HL-60/S4 treated with retinoic acid at 250 ng/mL for 4 days and 3 days (cell line): ENCODE measurements around the gene AIFM1.

Source experiments
- in situ Hi-C: fragments of 300-500 bp; cut with MboI; formaldehyde crosslinking; loops from 2 replicates; pipeline ENCODE4 v1.7.0; 2022; ENCODE audit warnings: low sequenced_read_pairs

AIFM1 gene

GRCh38 chrX:130171446-130172126 is 5.9 kb upstream of the AIFM1 start, which contains the start of gene RAB33A:
Gene RAB33A, plus strand, starts transcription at chrX:130171962. Its CDS starts 101 bp downstream, at chrX:130172063.
- in situ Hi-C loops, result no loop called here

DNA sequence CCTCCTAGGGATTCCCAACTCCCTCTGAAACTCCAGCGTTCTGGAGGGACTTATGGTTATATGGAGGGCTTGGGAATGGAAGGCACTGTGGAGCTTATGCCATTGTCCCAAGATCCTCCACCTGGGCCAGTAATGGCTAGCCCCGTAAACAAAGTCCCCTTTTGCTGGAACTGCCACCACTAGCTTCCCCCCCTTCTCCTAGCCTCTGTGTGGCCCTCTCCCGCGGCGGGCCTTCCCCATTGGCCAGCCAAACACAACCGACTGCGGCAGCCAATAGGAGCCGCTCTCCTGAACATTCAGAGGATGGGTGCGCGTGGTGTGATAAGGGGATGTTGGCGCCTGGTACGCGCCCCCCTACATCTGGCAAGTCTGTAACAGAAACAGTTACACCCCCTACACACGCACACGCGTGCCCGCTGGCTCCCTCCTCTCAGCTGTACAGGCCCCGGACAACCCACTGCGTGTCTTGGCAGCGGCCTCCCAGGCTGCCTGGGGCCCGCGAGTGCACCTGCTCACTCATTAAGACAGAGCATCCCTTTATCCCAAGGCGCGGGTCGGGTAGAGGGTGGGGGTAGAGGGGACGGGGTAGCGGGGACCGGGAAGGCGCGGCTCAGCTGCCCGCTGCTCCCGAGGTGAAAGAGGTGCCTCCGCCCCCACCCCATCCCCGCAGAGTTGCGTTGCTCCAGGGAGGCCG is 5.3 kb upstream of the AIFM1 start:
- in situ Hi-C loops, result no loop called here

DNA sequence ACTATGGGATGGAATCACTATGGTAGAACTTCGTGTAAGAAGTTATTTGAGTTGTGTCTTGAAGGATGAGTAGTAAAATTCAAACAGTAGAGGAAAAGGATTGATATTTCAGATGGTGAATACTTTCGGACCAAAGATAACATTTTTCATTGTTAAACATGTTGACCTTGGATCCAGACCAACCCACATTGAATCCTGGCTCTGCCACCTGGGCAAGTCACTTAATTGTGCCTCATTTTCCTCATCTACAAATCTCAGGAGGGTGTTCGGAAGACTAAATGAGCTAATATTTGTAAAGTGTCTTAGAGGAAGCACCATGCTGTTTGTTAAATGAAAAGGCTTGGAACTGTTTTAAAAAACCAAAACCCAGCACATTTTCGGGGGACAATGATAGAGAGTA is 1.4 kb upstream of the AIFM1 start:
- in situ Hi-C loops, result no loop called here

- in situ Hi-C loops, result no loop called here
These were observed 799 bp upstream of the AIFM1 start for GRCh38 chrX:130166503-130166777.

DNA sequence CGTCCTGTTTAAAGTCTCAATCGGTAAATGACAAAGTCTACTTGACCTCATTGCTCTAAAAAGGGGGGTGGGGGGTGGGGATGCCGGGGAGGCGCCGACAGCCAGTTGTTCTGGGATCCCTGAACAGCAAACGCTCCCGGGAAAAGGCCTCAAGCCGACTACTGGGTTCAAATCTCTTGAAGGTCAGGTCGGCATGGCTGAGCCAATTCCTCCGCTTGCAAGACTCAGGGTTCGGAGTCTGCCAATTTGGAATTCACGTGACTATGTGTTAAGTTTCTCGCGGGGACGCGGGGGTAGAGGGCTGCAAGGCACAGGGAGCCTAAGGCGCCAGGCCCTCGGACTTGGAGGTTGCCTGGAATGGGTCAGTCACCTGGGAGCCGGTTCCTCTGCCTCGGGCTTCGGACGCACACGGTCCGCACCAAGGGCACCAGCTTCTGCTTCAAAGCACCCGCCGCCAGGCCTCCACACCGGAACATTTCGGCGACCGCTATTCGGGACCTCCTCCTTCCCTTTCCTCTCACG is 399 bp downstream of the AIFM1 start:
- in situ Hi-C loops, result no loop called here

DNA sequence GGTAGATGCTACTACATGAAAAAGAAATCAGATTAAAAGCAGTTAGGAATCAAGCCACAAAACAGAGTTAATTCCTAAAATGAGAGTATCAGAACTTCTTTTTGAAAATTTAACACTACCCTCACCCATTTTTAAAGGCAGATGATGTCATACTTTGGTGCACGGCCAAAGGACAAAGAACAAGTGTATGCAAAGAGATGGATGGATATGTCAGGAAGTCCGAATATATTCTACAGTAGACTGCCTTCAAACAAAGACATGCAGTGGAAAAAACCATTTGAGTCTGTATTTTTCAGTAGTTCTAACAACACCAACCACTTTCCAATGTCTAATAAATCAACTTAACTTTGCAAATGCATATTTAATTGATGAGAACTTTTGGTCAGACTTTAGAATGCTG is 2.2 kb downstream of the AIFM1 start:
- in situ Hi-C loops, result no loop called here

DNA sequence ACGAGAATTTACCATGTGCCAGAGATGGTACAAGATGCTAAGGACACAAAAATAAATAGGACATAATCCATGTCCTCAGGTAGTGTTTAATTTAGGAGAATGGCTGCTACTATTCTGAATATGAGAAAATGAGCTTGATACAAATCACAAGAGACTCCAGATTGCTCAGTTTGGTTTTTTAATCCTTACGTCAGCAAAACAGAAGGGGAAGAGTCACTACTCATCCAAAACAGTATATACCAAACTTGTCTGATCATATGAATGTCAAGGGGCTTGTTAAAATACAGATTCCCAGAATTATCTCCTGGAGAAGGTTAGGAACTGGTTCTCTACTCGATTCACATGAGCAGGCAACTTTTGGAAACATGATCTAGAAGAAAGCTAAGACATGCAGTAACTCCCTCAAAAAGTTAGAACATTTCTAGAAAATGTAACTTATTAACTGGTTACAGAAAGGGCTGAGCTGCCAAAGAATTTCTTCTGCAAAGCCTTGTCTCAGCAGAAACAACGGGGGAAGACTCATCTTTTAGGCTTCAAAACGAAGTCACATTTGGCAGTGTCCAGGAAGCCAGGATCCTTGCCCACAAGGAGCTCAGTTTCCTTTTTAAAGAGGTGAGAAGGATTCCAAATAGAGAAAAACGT is 3.4 kb downstream of the AIFM1 start:
- in situ Hi-C loops, result no loop called here

- in situ Hi-C loops, result no loop called here
These were observed 5.9 kb downstream of the AIFM1 start for GRCh38 chrX:130159776-130160175.

DNA sequence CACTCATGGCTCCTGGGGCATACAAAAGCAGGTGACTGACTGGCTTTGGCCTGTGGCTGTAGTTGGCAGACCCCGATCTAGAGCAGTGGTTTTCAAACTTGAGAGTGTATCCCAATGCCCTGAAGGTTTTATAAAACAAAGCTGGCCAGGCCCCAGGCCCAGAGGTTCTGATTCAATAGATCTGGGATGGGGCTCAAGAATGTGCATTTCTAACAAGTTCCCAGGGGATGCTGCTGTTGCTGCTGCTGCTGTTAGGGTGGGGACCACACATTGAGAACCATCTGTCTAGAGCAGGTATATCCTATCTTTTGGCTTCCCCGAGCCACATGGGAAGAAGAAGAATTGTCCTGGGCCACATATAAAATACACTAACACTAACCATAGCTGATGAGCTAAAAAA is 7.3 kb downstream of the AIFM1 start:
- in situ Hi-C loops, result no loop called here

GRCh38 chrX:130155564-130155963 is 10.1 kb downstream of the AIFM1 start:
- in situ Hi-C loops, result no loop called here

- in situ Hi-C loops, result no loop called here
These were observed 18.0 kb downstream of the AIFM1 start for GRCh38 chrX:130147631-130148030.

DNA sequence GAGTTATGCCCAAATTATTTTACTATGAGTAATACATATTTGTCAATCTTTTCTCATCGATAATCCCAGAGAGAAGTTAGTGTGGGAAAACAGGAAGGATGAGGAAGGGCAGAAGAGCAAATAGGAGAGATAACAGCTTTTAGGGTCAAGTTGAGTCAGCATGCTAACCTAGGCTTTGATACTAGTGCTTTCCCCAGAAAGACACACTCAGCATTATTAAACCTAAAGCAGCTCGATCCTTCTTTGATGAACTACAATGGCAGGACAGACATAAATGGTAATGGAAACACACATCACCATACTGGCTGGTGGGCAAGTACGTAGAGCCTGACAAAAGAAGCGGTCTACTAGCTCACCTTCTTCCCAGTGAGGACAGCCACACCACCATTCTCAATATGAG is 20.5 kb downstream of the AIFM1 start:
- in situ Hi-C loops, result no loop called here

DNA sequence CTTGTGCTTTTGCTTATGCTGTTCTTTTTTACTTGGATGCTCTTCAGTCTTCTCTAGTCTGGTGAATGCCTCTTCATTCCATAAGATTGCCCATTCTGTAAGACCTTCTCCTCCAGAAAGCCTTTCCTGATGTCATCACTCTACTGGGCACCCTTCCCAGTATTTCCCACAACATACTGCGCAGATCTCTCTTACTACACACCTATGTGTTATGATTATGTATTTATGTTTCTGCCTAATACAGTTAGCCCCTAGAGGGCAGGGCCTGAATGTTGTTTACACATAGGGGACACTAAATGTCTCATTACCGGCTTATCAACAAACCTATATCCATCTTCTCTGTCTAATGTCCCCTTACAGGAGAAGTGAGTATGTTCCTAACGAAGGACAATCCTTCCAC is 21.1 kb downstream of the AIFM1 start:
- in situ Hi-C loops, result no loop called here

DNA sequence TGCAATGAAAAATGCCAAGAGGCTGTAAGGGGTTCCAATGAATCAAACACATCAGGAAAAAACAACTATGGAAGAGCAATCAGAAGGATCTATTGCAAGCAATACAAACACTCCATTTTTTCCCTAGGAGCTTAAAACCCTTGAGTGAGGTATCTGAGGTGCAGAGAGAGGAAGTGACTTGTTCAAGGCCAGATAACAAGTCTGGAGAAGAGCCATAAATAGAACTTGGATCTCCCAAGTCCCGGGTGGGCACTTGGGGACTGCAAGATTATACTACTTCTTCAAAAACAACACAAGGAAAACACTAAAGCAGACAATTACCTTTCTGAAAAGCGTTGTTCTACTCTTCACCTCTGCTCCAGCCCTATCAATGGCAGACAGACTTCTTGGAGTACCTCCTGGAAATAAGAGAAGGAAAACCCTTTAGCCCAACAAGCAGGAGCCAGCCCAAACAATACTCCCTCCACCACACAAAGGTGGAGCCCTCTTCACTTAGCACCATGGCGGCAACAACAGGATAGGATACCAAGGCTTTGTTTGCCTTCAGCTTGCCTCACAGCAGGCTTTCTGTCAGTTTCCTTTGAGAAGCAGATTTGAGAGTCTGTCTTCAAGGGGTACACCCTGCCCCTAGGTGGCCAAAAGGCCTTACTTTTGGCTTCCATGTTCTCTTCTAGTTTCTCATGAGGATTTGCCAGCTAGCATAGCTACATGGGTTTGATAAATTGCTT is 26.0 kb downstream of the AIFM1 start:
- in situ Hi-C loops, result no loop called here

GRCh38 chrX:130136961-130137360 is 28.7 kb downstream of the AIFM1 start:
- in situ Hi-C loops, result no loop called here

GRCh38 chrX:130136496-130136895 is 29.1 kb downstream of the AIFM1 start:
- in situ Hi-C loops, result no loop called here

GRCh38 chrX:130130990-130131389 is 34.7 kb downstream of the AIFM1 start:
- in situ Hi-C loops, result no loop called here

GRCh38 chrX:130125091-130125874 is 40.4 kb downstream of the AIFM1 start:
- in situ Hi-C loops, result no loop called here

DNA sequence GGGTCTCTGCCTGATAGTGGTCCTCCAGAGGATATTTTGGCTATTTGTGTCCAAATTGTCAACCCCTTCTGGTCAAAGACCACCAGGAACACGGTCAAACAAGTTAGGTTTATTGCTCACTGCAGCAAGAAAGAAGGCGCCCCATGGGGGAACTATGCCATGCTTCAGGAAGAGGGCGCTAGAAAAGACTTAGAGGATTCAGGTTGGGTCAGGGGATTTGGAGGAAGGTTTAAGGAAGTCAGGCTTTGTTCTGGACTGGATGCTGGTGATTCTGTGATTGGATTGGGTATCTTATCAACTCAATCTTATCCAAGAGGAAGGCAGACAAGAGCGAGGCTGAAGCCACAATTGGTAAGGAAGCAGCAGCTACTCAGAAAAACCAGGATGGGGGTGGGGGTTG is 41.1 kb downstream of the AIFM1 start:
- in situ Hi-C loops, result no loop called here

DNA sequence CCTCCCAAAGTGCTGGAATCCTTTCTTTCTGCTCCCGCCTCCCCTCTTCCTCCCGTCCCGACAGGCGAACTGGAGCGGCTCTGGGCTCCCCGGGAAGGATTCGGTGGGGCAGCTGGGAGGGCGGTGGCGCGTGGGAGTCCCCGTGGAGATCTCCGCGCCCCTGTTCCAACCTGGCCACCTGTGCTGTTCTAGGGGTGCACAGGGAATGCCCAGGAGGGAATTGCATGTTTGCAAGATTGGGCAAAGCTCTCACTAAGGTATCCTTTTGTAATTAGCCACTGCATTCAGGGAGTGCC is 44.2 kb downstream of the AIFM1 start:
- in situ Hi-C loops, result no loop called here
